ENCODE data around the gene PRKCH.

The PRKCH gene

DNA sequence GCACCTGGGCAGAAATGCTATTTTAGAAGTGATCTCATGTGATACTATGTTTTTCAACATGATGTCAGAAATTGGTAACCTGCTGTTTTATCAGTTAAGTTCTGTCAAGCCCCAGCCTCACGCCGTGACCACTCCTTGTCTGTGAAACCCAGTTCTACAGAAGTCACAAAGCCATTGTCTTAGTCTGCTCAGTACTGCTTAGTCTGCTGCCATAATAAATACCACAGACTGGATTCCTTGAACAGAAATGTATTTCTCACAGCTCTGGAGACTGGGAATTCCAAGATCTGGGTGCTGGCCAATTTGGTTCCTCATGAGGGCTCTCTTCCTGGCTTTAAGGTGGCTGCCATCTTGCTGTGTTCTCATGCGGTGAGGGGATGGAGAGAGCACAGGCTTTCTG is 176.9 kb downstream of the PRKCH start:
- DNase-seq, result no peak

DNA sequence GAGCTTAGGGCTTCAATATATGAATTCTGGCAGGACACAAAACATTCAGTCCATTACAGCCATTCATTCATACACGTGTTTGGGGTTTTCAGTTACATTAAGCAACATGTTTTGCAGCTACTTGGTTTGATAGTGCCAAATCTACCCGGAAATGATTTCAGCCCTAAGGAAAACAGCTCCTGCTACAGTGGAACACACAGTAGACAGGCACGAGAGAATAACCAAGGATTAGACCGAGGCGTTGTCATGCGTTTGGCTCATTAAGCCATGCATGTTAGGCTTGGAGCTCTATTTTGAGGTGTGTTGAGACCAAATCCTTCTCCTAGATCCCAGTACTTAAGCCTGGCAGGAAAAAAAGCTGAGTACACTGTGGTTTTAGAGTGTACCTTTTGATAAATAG is 177.4 kb downstream of the PRKCH start:
- DNase-seq, result no peak

DNA sequence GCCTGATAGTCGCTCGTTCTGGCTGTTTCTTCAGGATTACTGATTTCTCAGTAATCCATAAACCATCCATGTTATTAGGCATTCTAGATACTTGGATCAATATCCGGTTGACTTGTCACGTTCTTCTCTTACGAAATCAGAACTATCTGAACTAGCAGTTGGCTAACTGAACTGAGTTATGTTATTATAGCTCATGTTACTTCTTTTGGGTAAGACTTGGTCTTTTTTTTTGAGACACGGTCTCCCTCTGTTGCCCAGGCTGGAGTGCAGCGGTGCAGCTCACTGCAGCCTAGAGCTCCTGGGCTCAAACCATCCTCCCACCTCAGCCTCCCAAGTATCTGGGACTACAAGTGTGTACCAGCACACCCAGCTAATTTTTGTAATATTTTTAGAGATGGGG is 178.6 kb downstream of the PRKCH start:
- no peak for DNase-seq

DNA sequence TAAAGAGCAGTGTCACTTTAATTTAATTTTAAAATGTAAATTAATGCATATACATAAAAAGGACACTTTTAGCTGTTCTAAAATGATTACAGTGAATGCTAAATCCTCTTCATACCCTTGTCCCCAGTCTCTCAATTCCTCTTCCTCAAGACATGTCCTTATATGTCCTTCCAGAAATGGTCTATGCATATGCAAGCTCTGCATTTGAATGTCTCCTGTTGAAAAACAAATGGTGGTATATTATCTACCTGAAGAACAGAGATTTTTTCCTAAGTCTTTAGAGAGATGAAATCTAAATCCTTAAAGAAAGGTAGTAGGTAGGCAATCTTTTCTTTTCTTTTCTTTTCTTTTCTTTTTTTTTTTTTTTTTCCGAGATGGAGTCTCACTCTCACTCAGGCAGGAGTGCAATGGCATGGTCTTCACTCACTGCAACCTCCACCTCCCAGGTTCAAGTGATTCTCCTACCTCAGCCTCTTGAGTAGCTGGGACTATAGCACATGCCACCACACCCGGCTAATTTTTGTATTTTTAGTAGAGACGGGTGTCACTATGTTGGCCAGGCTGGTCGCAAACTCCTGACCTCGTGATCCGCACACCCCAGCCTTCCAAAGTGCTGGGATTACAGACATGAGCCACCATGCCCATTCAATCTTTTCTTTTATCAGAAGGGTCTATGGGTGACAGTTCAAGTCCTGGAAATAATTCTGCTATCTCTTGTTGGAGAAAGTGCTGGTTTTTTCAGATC is 180.5 kb downstream of the PRKCH start:
- DNase-seq, result no peak

DNA sequence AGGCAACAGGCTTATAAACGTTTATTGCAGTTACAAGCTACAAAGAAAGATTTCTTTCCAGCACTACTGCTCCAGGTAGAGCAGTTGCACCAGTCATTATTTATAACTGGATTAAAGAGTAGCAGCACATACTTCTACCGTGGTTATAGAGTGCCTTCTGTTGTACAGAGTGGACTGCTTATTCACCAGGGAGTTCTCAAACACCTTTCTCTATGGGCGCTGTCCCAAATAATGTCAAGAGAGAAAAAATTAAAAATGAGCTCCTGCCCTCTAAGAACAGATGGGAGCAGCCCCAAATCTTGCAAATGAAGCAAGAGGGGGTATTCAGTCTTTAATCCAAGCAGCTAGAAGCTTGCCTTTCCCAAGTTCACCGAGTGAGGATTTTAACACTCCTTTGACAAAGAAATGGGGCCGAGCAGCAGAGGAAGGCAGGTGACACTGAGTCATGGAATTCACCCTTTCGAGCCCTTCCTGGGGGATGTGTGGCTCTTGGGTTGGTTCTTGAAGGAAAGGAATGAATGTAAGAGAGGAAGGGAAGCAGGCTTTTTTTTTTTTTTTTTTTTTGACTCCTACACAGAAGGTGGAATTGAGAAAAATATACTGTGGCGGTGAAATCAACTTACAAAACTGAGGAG is 181.2 kb downstream of the PRKCH start:
- DNase-seq, result no peak

DNA sequence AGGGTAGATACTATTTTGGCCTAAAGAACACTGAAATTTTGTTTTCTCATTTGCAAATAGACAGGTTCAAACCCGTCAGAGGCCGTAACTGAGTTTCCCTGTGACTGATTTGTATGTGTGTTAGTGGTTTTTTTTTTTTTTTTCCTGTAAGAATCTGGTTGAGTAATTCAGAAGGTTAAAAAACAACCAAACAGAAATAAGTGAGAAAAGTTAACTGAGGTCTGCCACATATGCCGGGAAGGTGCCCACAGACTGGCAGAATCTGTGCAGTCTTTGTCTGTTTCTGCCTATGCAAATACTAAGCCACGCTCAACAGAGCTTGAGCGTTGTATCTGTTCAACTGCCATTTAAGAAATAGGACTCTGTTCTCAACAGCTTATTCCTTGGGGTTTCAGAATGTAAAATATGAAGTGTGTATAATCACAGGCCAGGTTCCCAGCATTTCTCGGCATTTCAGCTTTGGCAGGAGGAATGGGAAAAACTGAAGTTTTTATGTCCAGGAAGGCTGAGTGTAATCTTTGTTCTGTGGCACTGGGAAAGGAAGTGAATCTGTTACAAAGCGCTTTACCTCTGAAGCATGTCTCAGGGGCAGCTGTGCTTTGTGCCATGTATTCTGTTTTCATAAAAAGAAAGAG is 181.9 kb downstream of the PRKCH start:
- DNase-seq, result no peak

DNA sequence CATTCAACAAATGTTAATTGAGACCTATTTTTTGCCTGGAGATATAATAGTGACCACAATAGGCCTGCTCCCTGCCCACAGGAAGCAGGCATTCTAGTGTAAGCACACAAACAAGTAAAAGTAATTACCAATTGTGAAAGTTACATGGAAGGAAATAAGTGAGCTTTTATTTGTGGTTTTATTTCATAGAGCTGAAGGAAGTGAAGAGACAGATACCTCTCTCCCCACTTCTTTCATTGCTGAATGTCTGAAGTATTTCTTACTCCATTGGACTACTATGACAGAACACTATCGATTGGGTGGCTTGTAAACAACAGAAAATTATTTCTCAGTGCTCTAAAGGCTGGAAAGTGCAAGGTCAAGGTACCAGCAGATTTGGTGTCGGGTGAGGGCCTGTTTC is 183.5 kb downstream of the PRKCH start:
- no peak for DNase-seq

DNA sequence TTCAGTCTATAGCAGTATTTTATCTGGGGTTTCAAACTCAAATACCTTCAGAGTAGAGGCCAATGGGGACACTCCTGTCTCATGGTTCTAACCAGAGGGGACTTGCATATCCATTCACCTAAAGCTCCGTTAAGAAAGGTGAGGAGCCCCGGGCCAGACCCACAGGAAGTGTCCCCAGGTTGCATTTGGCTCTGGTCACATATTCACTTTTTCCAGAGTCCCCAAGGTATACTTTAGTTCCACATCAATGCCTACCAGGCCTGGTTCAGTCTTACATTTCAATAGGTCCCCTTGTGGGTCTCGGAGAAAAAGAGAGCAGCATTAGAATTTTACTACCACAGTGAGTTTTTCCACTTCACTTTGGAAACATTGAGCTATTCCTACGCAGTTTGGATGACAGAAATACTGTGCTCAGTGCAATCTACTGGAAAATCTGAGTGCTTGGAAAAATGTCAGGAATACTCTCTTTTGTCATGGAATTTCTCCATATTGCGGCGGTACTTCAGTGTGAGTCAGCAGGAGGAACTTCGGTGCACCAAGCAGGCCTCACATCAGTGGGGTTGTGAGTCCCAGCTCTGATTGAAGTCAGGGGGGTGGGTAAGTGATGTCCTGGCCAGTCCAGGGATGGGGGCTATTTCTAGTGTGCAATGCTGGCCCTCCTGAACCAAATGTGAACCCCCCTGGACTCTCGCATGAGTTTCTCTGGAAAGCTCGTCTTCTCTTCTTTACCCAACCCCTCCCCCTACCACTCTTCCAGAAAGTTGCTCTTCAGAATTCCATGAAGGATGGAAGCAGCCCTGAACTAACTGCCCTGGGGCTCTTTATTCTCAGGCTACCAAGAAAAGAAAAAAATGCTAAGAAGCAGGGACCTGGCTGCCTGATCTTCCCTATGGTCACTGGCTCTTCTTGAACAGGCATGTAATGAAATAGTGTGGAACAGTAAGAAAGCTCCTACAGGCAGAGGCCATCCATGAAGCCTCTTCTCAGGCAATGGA is 184.7 kb downstream of the PRKCH start:
- DNase-seq, result no peak

DNA sequence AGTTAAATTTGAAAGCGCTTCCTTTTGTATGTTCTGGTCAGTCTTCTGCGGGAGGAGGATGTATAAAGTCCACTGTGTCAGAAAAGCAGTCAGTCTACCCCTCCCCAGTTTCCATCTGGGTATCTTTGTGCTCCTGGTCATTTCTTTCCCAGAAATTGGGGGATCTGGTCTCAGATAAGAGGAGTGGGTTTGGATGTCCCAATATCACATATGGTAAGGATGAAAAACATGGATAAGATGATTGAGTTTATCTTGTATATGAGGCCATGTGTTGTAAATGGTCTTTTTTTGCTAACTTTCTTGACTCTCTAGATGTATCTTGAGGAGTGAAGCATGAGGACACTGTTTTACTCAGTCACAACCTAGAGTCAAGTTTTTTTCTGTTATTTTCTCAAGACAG is 187.1 kb downstream of the PRKCH start:
- no peak for DNase-seq

DNA sequence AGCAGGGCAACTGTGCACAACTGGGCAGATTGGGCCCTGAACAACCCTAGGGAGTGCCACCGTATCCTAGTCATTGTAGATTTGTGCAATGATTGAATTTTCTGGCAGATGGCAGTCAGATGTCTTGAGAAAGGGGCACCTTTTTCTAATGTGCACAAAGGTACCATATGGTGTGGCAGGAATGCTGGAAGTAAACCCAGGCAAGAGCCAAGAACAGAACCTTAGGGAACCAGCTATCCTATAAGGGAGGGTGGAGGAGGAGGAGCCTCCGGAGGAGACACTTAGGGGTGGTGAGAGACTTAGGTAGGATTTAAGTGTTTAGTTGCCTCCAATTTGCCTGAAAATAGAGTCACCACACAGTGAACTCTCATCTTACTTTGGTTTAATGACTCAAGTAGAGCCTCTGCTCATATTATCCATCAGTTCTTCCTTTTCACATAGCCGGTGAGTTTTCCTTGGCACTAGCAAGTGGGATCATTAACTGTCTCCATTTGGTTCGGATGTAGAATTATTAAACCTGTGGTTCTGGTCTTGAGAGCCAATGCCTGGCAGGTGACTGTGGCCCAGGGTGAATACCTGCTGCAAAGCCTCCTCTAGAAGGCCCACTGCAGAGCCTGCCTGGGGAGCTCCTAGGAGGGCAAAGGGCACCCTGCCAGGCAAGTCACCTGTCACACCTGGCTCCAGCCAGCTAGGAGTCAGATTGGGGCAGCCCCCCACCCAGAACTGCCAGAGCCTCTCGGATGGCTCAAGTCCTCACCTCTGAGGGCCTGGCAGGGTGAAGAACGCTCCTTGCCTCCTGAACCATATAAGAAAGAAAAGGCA is 189.6 kb downstream of the PRKCH start:
- DNase-seq, result no peak

DNA sequence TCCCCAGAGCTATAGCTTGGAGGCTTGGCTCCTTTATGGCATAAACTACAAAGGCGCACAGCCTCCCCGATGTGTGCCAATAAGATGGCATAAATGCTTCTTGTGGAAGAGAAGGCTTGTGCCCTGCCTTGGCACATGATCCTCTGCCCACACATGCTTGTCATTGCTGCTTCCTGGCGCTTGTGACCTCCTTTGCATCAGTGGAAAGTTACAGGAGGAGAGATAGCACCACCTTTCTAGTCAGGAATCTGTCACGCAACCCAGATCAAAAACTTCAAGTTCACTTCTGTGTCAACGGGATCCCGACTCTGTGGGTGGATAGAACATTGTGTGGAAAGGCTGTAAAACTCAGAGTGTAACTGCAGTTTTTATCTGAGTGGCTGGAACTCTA is 190.2 kb downstream of the PRKCH start:
- DNase-seq, result no peak

DNA sequence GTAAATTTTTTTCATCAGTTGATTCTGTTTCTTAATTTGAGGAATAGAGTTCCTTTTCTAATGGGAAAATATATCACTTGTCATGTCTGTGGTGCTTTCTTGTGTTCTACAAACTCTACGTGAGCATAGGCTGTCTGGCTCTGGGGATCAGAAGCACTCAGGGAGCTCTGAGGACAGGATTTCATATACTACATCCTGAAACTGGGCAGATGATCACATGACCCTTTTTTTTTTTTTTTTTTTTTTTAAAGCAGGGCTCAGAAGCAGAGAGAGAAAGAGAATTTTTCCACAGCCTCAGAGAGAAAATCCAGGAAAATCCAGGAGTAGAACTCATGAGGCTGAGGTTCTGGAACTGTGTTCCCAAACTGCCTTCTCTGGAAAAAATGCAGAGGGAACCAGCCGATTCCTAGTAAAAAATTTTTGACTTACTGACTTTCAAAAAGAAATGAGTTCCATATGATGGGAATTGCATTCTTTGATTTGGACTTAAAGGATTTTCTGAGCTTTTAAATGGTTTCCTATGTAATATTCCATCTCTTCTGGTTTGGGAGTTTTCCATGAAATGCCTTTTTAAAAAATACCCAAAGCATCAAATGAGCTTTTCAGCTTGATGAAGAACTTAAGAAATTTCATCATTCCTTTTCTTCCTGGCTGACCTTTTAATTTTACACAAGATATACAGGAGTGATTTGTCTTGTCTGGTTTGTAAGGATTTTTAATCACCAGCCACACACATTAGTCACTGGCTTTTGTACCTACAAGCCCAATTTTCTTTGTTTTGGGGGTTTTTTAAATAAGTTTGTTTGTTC is 190.9 kb downstream of the PRKCH start:
- no peak for DNase-seq

DNA sequence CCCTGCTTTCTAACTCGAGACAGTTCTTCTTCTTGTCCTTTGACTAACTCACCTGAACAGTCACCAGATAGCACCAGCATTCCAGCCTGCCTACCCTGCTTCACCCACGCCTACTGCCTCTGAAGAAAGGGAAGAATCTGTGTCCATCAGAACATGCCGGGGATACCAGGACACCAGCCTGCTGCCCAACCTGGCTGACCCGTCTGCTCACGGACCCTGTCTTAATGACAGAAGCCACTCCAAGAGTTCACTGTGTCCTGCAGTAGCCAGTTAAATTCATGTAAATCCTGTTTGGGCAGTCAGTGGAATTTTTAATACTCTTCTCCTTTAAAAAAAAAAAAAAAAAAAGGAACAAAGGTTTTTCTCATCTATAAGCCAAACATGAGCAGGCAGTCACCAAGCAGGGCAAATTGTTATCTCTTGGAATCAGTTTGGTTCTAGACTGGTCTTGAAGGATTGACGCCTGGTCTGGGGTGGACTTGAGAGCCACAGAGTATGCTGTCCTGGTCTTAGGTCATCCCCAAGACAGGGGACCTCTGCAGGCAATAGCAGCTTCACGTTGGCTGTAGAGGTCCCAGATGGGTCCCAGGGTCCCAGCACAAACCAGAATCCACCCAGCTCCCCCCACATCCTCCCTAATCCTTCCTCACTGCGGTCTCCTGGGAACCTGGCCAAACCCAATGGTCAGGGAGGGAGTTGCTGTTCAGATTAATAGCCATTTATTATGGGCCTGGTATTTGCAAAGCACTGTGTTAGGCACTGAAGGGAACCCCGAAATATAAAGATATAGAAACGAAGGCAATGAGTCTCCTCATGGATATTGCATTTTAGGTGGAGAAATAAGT is 192.8 kb downstream of the PRKCH start:
- no peak for DNase-seq

DNA sequence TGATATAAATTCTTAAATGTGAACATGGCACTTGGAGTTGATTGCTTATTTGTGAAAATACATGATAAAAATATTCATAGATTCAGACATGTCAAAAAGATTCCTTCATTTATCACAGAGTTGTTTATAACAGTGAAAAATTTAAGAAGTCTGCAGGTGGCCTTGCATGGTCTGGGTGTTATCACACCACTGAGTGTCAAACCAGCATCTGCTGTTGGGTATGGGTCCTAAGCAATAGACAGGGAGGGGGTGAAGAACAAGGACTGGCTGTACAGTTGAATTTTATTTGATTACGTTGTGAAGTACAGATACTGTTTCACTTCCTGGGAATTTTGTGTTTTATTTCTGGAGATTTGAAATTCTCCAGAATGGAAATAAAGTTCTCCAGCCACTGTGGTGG is 193.5 kb downstream of the PRKCH start:
- DNase-seq, result no peak

DNA sequence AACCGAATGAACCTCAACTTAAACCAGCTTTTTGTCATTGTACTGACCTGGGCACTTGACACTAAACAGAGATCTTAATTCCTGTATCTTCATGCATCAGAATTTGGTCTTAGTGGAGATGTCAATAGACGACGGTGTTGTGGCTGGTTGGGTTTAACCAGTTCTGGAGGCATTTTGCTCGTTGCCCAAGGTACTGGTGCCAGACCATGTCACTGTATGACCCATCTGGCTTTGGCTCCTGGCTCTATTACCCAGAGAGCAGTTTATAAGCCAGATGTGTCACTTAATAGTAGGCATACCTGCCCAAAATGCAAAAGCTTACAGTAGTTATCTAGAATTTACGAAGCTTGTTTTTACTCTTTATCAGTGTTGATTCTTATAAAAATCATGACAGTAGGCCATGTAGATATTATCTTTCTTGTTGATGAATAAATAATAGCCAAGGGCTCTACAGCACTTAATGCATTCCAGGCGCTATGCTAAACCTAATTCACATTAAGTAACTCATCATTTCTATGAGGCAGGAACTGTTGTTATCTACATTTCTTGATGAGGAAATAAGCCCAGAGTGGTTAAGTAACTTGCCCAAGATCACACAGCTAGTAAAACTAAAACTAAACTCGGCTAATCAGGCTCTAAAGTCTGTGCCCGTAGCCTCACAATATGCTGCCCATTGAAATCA is 194.2 kb downstream of the PRKCH start:
- DNase-seq, result no peak

DNA sequence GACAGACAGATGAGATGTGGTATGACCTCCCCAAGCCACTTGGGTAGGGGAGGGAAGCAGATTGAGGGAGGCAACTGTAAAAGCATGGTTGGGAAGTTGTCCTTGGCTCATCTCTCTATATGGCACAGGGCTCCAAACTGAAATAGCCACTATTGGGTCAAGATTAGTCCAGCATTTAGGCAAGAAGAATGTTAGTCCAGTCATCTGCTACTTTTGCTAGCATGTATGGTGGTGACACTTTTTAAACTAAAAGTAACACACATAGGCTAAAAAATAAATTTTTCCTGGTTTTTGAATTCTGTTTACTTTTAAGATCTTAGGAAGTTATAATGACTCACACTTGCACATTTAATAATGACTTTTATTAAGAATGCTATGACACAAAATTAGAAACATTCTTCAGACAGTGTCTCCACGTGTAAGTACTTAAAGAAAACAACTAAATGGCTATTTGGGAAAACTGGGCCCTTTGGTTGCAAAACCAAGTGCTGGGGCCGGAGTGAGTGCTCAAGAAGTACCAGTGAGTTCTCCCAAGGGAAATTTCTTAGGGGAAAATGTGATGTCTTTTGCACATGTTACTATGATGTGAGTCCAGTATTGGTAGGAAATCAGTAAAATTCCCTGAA is 194.9 kb downstream of the PRKCH start:
- no peak for DNase-seq

DNA sequence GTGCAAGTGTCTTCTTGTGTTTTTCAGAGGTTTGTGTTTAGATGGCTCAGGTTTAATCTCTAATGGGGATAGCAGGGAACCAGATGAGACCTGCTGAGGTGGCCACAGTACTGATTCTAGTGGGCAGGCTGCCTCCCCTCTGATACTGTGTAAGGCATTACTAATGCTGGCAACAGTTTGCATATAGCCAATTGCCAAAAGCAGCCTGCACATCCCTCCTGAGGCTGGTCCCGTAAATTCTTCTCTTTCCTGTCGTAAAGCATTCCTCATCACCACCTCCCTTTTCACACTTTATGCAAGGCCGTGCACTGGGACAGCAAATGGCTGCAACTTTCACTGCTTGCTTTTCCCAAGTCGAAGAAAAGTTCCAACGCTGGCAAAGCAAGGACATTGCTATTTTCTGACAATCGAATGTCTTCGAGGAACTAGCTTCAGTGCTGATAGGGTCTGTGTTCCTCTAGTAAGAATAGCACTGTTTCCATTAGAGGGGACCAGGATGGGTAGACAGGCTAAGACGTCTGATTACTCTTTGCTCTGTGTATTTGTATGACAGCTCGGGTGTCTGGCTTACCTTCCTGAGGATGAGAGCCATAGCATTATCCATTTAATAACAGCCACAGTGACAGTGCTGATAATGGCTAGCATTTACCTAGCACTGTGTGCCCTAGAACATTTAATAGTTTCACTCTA is 195.7 kb downstream of the PRKCH start:
- DNase-seq, result no peak

DNA sequence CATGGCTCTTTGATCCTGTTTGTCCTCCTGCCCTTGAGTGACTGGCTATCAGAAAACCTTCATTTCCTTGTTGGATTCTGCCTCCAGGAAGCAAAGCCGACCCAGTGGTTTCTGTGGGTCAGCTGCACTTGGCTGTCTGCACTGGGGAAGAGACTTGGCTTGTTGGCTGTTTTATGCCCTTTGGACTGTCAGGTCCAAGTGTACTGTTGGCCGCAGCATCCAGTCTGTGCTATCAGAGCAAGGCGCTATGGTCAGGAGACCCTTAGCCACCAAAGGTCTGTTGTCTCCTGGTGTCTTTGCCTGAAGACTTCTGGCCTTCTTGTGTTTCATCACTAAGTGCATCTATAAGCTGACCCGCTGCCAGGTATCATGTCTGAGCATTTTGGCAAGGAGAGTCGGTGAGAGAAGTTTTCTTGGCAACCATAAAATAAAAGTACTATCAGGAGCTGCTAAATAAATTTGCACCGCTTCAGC is 196.6 kb downstream of the PRKCH start:
- DNase-seq, result no peak

DNA sequence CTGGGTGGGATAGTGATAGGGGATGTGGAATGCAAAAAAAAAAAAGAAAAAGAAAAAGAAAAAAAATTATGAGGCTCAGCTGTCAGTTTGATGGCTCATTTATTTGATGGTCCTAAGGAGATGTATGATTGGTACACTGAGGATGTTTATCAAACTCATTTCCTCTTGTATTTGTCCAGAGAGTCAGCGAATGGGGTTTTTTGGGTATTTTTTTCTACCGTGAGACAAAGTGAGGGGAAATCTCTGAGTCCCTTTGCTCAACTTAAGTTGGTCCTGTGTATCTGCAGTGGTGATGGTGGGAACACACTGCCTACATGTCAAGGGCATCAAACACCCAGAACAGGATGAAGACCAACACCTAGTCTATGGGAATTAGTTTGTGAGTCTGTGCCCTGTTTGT is 197.0 kb downstream of the PRKCH start:
- no peak for DNase-seq

Data from NCI-H446 treated with DMSO at 0.1 percent for 48 hours (cell line).